ENCODE data around the gene HLA-B. TPM values are rescaled to one million over a fixed set of nuclear protein-coding genes. Genes with fewer than 3 reads are reported as not detected.

HLA-B gene
- total and polyA plus RNA-seq, 2 of the 8 experiments (the other 6 are each of a cell fraction or from before 2014, with no cell fraction given): 154 to 233 TPM

DNA sequence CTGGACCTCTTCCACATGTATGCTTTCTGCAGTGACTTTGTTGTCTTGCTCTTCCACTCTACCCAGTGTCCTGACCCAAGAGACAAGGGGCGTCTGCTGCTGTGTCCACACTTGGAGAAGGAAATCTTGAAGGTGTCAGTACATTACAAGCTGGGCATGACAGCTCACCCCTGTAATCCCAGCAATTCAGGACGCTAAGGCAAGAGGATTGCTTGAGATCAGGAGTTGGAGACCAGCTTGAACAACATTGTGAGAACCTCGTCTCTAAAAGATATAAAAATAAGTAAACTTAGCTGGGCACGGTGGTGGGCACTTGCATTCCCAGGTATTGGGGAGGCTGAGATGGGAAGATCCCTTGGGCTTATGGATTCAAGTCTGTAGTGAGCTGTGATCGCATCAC is 5.8 kb upstream of the HLA-B start:
- DNase-seq (ENCODE audit: low read depth in 1 of 2, low spot score in 2 of 2): no peak
- Histone ChIP-seq H4K5ac (ENCODE audit: insufficient read length, low read depth, low read length) (no peak overlapping the region), H2BK20ac (ENCODE audit: low read length) (no peak overlapping the region), H2AFZ (ENCODE audit: low read length) (no peak overlapping the region; the same call in 1 of the 2 replicates), H3K36me3 (ENCODE audit: control insufficient read depth in 2 of 4, insufficient read depth in 4 of 4, low read length in 3 of 4) (no peaks in the 10 kb centered on the region), H3K56ac (replicated peaks; ENCODE audit: insufficient read length, low read depth, low read length) (no peak overlapping the region), H4K20me1 (replicated peaks in 1 of 2; ENCODE audit: control insufficient read depth in 1 of 2, insufficient read depth in 2 of 2, low read length in 2 of 2) (no peaks in the 10 kb centered on the region), H3K27ac (ENCODE audit: low read depth, low read length) (no peak overlapping the region), H4K91ac (replicated peaks; ENCODE audit: insufficient read length, low read length) (no peak overlapping the region), H2BK5ac (ENCODE audit: low read depth, low read length) (no peak overlapping the region), H2BK120ac (replicated peaks; ENCODE audit: low read depth, low read length) (no peak overlapping the region), H3K23me2 (ENCODE audit: low read depth, low read length) (no peaks in the 10 kb centered on the region), H3K79me1 (ENCODE audit: low read depth, low read length) (no peaks in the 10 kb centered on the region), H2AK5ac (ENCODE audit: low read depth, low read length) (no peak overlapping the region), H3K27me3 (replicated peaks in 1 of 4; ENCODE audit: control insufficient read depth in 3 of 4, extremely low read depth in 1 of 4, insufficient read depth in 3 of 4, low read length in 3 of 4) (peaks cover 0 to 8% (median 4%) of the 10 kb centered on the region in 4 experiments; a peak in 4 of 7 replicates), H4K8ac (ENCODE audit: extremely low read depth, insufficient read depth, low read length) (no peak overlapping the region), H3K4me1 (replicated peaks in 1 of 4; ENCODE audit: control insufficient read depth in 3 of 4, insufficient read depth in 4 of 4, low read length in 3 of 4) (no peaks in the 10 kb centered on the region; a peak in 1 of 7 replicates), H3K9me3 (ENCODE audit: insufficient read depth in 2 of 2, low read depth in 1 of 2, low read length in 1 of 2) (no peaks in the 10 kb centered on the region), H3K23ac (ENCODE audit: insufficient read length) (no peak overlapping the region), H3K9ac (replicated peaks in 1 of 4; ENCODE audit: extremely low read depth in 1 of 4, low read depth in 3 of 4, low read length in 3 of 4) (no peak overlapping the region), H2BK15ac (ENCODE audit: low read length) (no peak overlapping the region), H3K14ac (ENCODE audit: insufficient read length) (no peak overlapping the region), H3K79me2 (ENCODE audit: control insufficient read depth in 1 of 2, insufficient read depth in 2 of 2, low read length in 2 of 2) (no peaks in the 10 kb centered on the region), H3K4me3 (ENCODE audit: extremely low read depth in 1 of 4, insufficient read depth in 2 of 4, low read depth in 3 of 4, low read length in 4 of 4) (no peak overlapping the region), H3K4me2 (ENCODE audit: insufficient read depth in 1 of 2, low read depth in 2 of 2, low read length in 2 of 2) (no peak overlapping the region), H3K18ac (ENCODE audit: extremely low read depth, low read length) (no peak overlapping the region), H2BK12ac (ENCODE audit: low read depth, low read length) (no peak overlapping the region), H3K4ac (replicated peaks; ENCODE audit: insufficient read length, low read depth, low read length) (no peak overlapping the region)
- ChIA-PET POLR2A (ENCODE audit: partially characterized antibody) (no interaction called here), CTCF (ENCODE audit: partially characterized antibody) (interaction anchor here (1.1 to 7.8 kb wide), 3 partner anchors 80 to 167 kb away, joined by 3 to 103 read pairs (median 4); no protein-coding TSS in a partner anchor)
- FAIRE-seq: no peak
- 74% methylated on average over 5 of the region's 5 CpGs; no CpG with 5 or more reads in 1 of the 2 experiments for WGBS, 2 experiments (ENCODE audit: extremely low coverage in 1 of 2, insufficient coverage in 1 of 2, insufficient read length in 1 of 2, insufficient replicate concordance in 2 of 2, low coverage in 1 of 2, low lambda C conversion rate in 2 of 2, missing lambda C conversion rate in 1 of 2)
- TF ChIP-seq RAD21 (IDR thresholded peaks at IDR 0.05 in 1 of 2, conservative IDR thresholded peaks at IDR 0.05 in 1 of 2; ENCODE audit: low read depth in 2 of 2, low read length in 2 of 2) (no peak), EP300 (IDR thresholded peaks at IDR 0.05; ENCODE audit: borderline replicate concordance in 1 of 2, low read depth in 2 of 2, low read length in 2 of 2) (no peak)
